H1 (cell line): ENCODE results near the gene RSPO1. TPM values are rescaled to one million over a fixed set of nuclear protein-coding genes. Genes with fewer than 3 reads are reported as not detected.

ENCODE experiments used
- CTCF ChIA-PET: fragments of 300-600 bp; sonication (Branson Sonifier 250); formaldehyde crosslinking; loops from one replicate; lab custom pipeline; 2021; ENCODE audit not compliant: partially characterized antibody; lab: Charles Lee
- POLR2A ChIA-PET: fragments of 300-600 bp; sonication (Branson Sonifier 250); formaldehyde crosslinking; loops from one replicate; lab custom pipeline; 2021; ENCODE audit warnings: inconsistent platforms; ENCODE audit not compliant: partially characterized antibody; lab: Charles Lee
- DNase-seq, 2 experiments: peaks; one replicate each; pipeline versions ENCODE4 v3.0.0 to v3.0.0-alpha.2; 2010 to 2022; ENCODE audit warnings: low spot score in 2 of 2, low read depth in 1 of 2, mixed read lengths in 1 of 2
- FAIRE-seq: peaks from 2 replicates; lab custom pipeline; 2011; peaks lifted over from hg19 to GRCh38; lab: Jason Lieb, UNC
- H2AFZ ChIP-seq: 2 replicates; pipeline ENCODE4 v1.8.1; 2012; ENCODE audit warnings: low read length, inconsistent platforms
- H2AK5ac ChIP-seq: 2 replicates; pipeline ENCODE4 v1.6.1; 2013; ENCODE audit warnings: low read depth, low read length
- H2BK120ac ChIP-seq: replicated peaks from 2 replicates; pipeline ENCODE3; 2013; ENCODE audit warnings: low read depth, low read length, inconsistent platforms
- H2BK12ac ChIP-seq: 2 replicates; pipeline ENCODE4 v1.6.1; 2013; ENCODE audit warnings: low read depth, low read length
- H2BK15ac ChIP-seq: 2 replicates; pipeline ENCODE4 v1.6.1; 2013; ENCODE audit warnings: low read length
- H2BK20ac ChIP-seq: 2 replicates; pipeline ENCODE4 v1.6.1; 2013; ENCODE audit warnings: low read length
- H2BK5ac ChIP-seq: 2 replicates; pipeline ENCODE4 v1.6.1; 2013; ENCODE audit warnings: low read depth, low read length
- H3K14ac ChIP-seq: 2 replicates; pipeline ENCODE4 v1.6.1; 2013; ENCODE audit warnings: inconsistent platforms; ENCODE audit not compliant: insufficient read length
- H3K18ac ChIP-seq: 2 replicates; pipeline ENCODE4 v1.6.1; 2013; ENCODE audit warnings: low read length; ENCODE audit errors: extremely low read depth
- H3K23ac ChIP-seq: 2 replicates; pipeline ENCODE4 v1.6.1; 2013; ENCODE audit warnings: inconsistent platforms; ENCODE audit not compliant: insufficient read length
- H3K23me2 ChIP-seq: 2 replicates; pipeline ENCODE4 v1.6.1; 2013; ENCODE audit warnings: low read depth, low read length
- H3K27ac ChIP-seq: 2 replicates; pipeline ENCODE4 v1.6.1; 2011; ENCODE audit warnings: low read depth, low read length, inconsistent platforms
- H3K27me3 ChIP-seq, 4 experiments: replicated peaks in 1 of 4; 1 replicate in 1 of 4; 2 replicates in 3 of 4; pipeline versions ENCODE4 v1.6.1 to v1.8.1; 2011 to 2013; ENCODE audit warnings: low read length in 3 of 4, mild to moderate bottlenecking in 3 of 4, inconsistent platforms in 2 of 4, mixed read lengths in 2 of 4, moderate library complexity in 1 of 4; ENCODE audit not compliant: control insufficient read depth in 3 of 4, insufficient read depth in 3 of 4; ENCODE audit errors: extremely low read depth in 1 of 4
- H3K36me3 ChIP-seq, 4 experiments: 2 replicates each; pipeline versions ENCODE4 v1.6.1 to v1.8.1; 2011 to 2013; ENCODE audit warnings: mild to moderate bottlenecking in 4 of 4, low read length in 3 of 4, moderate library complexity in 2 of 4, control low read depth in 1 of 4, inconsistent platforms in 1 of 4; ENCODE audit not compliant: insufficient read depth in 4 of 4, control insufficient read depth in 2 of 4
- H3K4ac ChIP-seq: replicated peaks from 2 replicates; pipeline ENCODE3; 2013; ENCODE audit warnings: low read length, low read depth, mixed read lengths, inconsistent platforms; ENCODE audit not compliant: insufficient read length
- H3K4me1 ChIP-seq, 4 experiments: replicated peaks in 1 of 4; 1 replicate in 1 of 4; 2 replicates in 3 of 4; pipeline versions ENCODE4 v1.6.1 to v1.8.1; 2011 to 2013; ENCODE audit warnings: low read length in 3 of 4, inconsistent platforms in 2 of 4, mixed read lengths in 1 of 4; ENCODE audit not compliant: insufficient read depth in 4 of 4, control insufficient read depth in 3 of 4
- H3K4me2 ChIP-seq, 2 experiments: 2 replicates each; pipeline versions ENCODE4 v1.6.1 to v1.8.1; 2011 to 2013; ENCODE audit warnings: low read depth in 2 of 2, low read length in 2 of 2, control low read depth in 1 of 2, inconsistent platforms in 1 of 2, mild to moderate bottlenecking in 1 of 2; ENCODE audit not compliant: insufficient read depth in 1 of 2
- H3K4me3 ChIP-seq, 4 experiments: fragments of 200-600, 300-600 bp in 1 of 4; sonication (generic), shearing (Covaris generic), sonication (Bioruptor Twin) in 1 of 4; 2 replicates each; pipeline versions ENCODE4 v1.5.1 to v1.8.1; 2011 to 2016; ENCODE audit warnings: low read length in 4 of 4, low read depth in 3 of 4, control low read depth in 2 of 4, inconsistent platforms in 2 of 4, mild to moderate bottlenecking in 2 of 4, mixed read lengths in 1 of 4, moderate library complexity in 1 of 4; ENCODE audit not compliant: insufficient read depth in 2 of 4; ENCODE audit errors: extremely low read depth in 1 of 4
- H3K56ac ChIP-seq: replicated peaks from 2 replicates; pipeline ENCODE3; 2013; ENCODE audit warnings: low read depth, mild to moderate bottlenecking, mixed read lengths, low read length, inconsistent platforms; ENCODE audit not compliant: insufficient read length
- H3K79me1 ChIP-seq: 2 replicates; pipeline ENCODE4 v1.6.1; 2013; ENCODE audit warnings: low read depth, low read length, control low read depth
- H3K79me2 ChIP-seq, 2 experiments: 2 replicates each; pipeline versions ENCODE4 v1.6.1 to v1.8.1; 2012 to 2013; ENCODE audit warnings: low read length in 2 of 2, mild to moderate bottlenecking in 2 of 2, inconsistent platforms in 1 of 2; ENCODE audit not compliant: insufficient read depth in 2 of 2, control insufficient read depth in 1 of 2
- H3K9ac ChIP-seq, 4 experiments: replicated peaks in 1 of 4; 1 replicate in 1 of 4; 2 replicates in 3 of 4; pipeline versions ENCODE4 v1.6.1 to v1.8.1; 2011 to 2013; ENCODE audit warnings: low read depth in 3 of 4, low read length in 3 of 4, control low read depth in 2 of 4, mild to moderate bottlenecking in 2 of 4, moderate library complexity in 2 of 4, inconsistent platforms in 1 of 4; ENCODE audit errors: extremely low read depth in 1 of 4
- H3K9me3 ChIP-seq, 2 experiments: 2 replicates each; pipeline versions ENCODE4 v1.6.1 to v1.8.1; 2012 to 2013; ENCODE audit warnings: mild to moderate bottlenecking in 2 of 2, moderate library complexity in 2 of 2, control low read depth in 1 of 2, inconsistent platforms in 1 of 2, low read depth in 1 of 2, low read length in 1 of 2, mixed read lengths in 1 of 2; ENCODE audit not compliant: insufficient read depth in 2 of 2
- H4K20me1 ChIP-seq, 2 experiments: replicated peaks in 1 of 2; 2 replicates each; pipeline versions ENCODE3 to v1.8.1; 2011 to 2013; ENCODE audit warnings: inconsistent platforms in 2 of 2, low read length in 2 of 2, mild to moderate bottlenecking in 1 of 2; ENCODE audit not compliant: insufficient read depth in 2 of 2, control insufficient read depth in 1 of 2
- H4K5ac ChIP-seq: 2 replicates; pipeline ENCODE4 v1.6.1; 2013; ENCODE audit warnings: low read length, low read depth, mixed read lengths, inconsistent platforms; ENCODE audit not compliant: insufficient read length
- H4K8ac ChIP-seq: 2 replicates; pipeline ENCODE4 v1.8.0; 2013; ENCODE audit warnings: mild to moderate bottlenecking, moderate library complexity, low read length, inconsistent platforms; ENCODE audit not compliant: insufficient read depth; ENCODE audit errors: extremely low read depth
- H4K91ac ChIP-seq: replicated peaks from 2 replicates; pipeline ENCODE3; 2013; ENCODE audit warnings: low read length, mixed read lengths, inconsistent platforms; ENCODE audit not compliant: insufficient read length
- BACH1 ChIP-seq: IDR thresholded peaks from 2 replicates; pipeline ENCODE4 v1.6.1; 2012; ENCODE audit warnings: low read length, improper control_type of control experiment
- POLR2AphosphoS5 ChIP-seq: IDR thresholded peaks from 2 replicates; pipeline ENCODE4 v1.6.1; 2011; ENCODE audit warnings: low read depth, low read length
- WGBS, 2 experiments: shearing (Covaris generic) in 1 of 2; methylation state at CpG; one replicate each; pipeline versions ENCODE4 v1.1.6 to v1.1.7; 2013 to 2015; ENCODE audit warnings: low lambda C conversion rate in 2 of 2, mixed read lengths in 2 of 2, inconsistent platforms in 1 of 2, low coverage in 1 of 2, missing lambda C conversion rate in 1 of 2; ENCODE audit not compliant: insufficient replicate concordance in 2 of 2, insufficient coverage in 1 of 2, insufficient read length in 1 of 2; ENCODE audit errors: extremely low coverage in 1 of 2, missing lambda C conversion rate in 1 of 2; 5-methylcytosine and 5-hydroxymethylcytosine counted together
- polyA plus RNA-seq, 7 experiments: library from polyadenylated mRNA; depleted of rRNA in 3 of 7; stranded (reverse) in 5 of 7; unstranded in 2 of 7; fragments of >200 nt in 5 of 7; fragments of 200-250 nt in 2 of 7; gene quantifications; 1 replicate in 5 of 7; 2 replicates in 1 of 7; 4 replicates in 1 of 7; pipeline versions ENCODE4 v1.2.1 to v1.2.3, GENCODE V29; 2011 to 2013; ENCODE audit warnings: missing spikeins in 2 of 7, mixed read lengths in 2 of 7
- total RNA-seq: library from RNA; stranded (reverse); fragmentation: NEBNext Ultra II Directional; extraction: Animal tissue kit (Norgen Biotek cat#: 25700); gene quantifications from 2 replicates; pipeline ENCODE4 v1.2.1, GENCODE V29; 2021

The RSPO1 gene
- total and polyA plus RNA-seq, 2 of the 8 experiments (the other 6 are each of a cell fraction or from before 2014, with no cell fraction given), result 0.39 TPM; not detected in 1

- FAIRE-seq (no peak), DNase-seq (no peak)
- H2BK12ac ChIP-seq, result no peak overlapping the region
- H3K23me2 ChIP-seq, result no peaks in the 10 kb centered on the region
- no peak overlapping the region for H3K4me2 ChIP-seq
- 95% methylated on average over 3 of the region's 3 CpGs; no CpG with 5 or more reads in 1 of the 2 experiments for WGBS, 2 experiments
- no peak overlapping the region for H3K23ac ChIP-seq
- no peaks in the 10 kb centered on the region for H3K27me3 ChIP-seq
- H2AK5ac ChIP-seq, result no peak overlapping the region
- no peak overlapping the region for H4K91ac ChIP-seq
- H3K36me3 ChIP-seq, result peaks cover 5 to 37% (median 26%) of the 10 kb centered on the region in 4 experiments; a peak in 7 of 8 replicates
- no peaks in the 10 kb centered on the region for H3K79me1 ChIP-seq
- H4K20me1 ChIP-seq, result peaks cover 4% of the 10 kb centered on the region in 2 experiments
- H3K4ac ChIP-seq, result no peak overlapping the region
- H2BK120ac ChIP-seq, result no peak overlapping the region
- H3K14ac ChIP-seq, result no peak overlapping the region
- H3K18ac ChIP-seq, result no peak overlapping the region
- no peak overlapping the region for H3K4me3 ChIP-seq
- H4K8ac ChIP-seq, result no peak overlapping the region
- H3K56ac ChIP-seq, result no peak overlapping the region
- peaks cover 0 to 2% (median 0%) of the 10 kb centered on the region in 4 experiments; a peak in 2 of 7 replicates for H3K4me1 ChIP-seq
- POLR2A ChIA-PET, result interaction anchor here (1.2 kb wide), 1 partner anchor 9 kb away, joined by 5 read pairs; no protein-coding TSS in a partner anchor
- no peak overlapping the region for H3K9ac ChIP-seq
- no peak overlapping the region for H2BK5ac ChIP-seq
- no peak overlapping the region for H3K27ac ChIP-seq
- H4K5ac ChIP-seq, result no peak overlapping the region
- H3K79me2 ChIP-seq, result no peaks in the 10 kb centered on the region
- H3K9me3 ChIP-seq, result no peaks in the 10 kb centered on the region
- H2BK15ac ChIP-seq, result no peak overlapping the region
- TF ChIP-seq BACH1 (no peak), POLR2AphosphoS5 (no peak)
- no peak overlapping the region for H2BK20ac ChIP-seq
- H2AFZ ChIP-seq, result no peak overlapping the region
- CTCF ChIA-PET, result interaction anchor here (0.8 to 20.8 kb wide), 17 partner anchors 8 to 114 kb away, joined by 3 to 400 read pairs (median 4); partner anchors contain the start of gene CDCA8
Measured at GRCh38 chr1:37680933-37681332, 46.2 kb upstream of the RSPO1 start.
